ENCODE measurements around the gene EIF2S1. TPM values are rescaled to one million over a fixed set of nuclear protein-coding genes. Genes with fewer than 3 reads are reported as not detected.

The EIF2S1 gene
- total RNA-seq, 1 experiment from 2014 or later, result 192 TPM

- H3K79me2 ChIP-seq (ENCODE audit: insufficient read depth, low read length), result peaks cover 4% of the 10 kb centered on the region; the same call in 1 of the 2 replicates
- no peak overlapping the region for H2AFZ ChIP-seq (ENCODE audit: low read depth, low read length, poor library complexity, severe bottlenecking)
- H3K9ac ChIP-seq (ENCODE audit: low read length), result no peak overlapping the region
- no peak overlapping the region for H3K4me3 ChIP-seq (replicated peaks in 1 of 2; ENCODE audit: low read depth in 1 of 2, low read length in 2 of 2)
- ATAC-seq, result no peak
- no peak overlapping the region for H3K27ac ChIP-seq (ENCODE audit: low read depth, low read length)
- no peaks in the 10 kb centered on the region for H3K9me3 ChIP-seq (ENCODE audit: control insufficient read depth in 1 of 2, insufficient read depth in 1 of 2, low read depth in 1 of 2, low read length in 2 of 2)
- H3K36me3 ChIP-seq (ENCODE audit: control insufficient read depth in 1 of 2, insufficient read depth in 2 of 2, low read length in 2 of 2), result no peaks in the 10 kb centered on the region
- no peak for DNase-seq (ENCODE audit: low read depth, low spot score)
- intact Hi-C loops (cut with micrococcal nuclease), result no loop called here
- H3K27me3 ChIP-seq (ENCODE audit: insufficient read depth, low read length), result no peaks in the 10 kb centered on the region
- H3K4me1 ChIP-seq (ENCODE audit: control insufficient read depth in 1 of 2, insufficient read depth in 2 of 2, low read length in 2 of 2), result peaks cover 38 to 58% of the 10 kb centered on the region in 2 experiments
- no TSS peak for BruUV-seq (replicated peaks)
- TF ChIP-seq POLR2A (IDR thresholded peaks at IDR 0.05; ENCODE audit: borderline replicate concordance, extremely low read depth, insufficient read depth, insufficient read length) (no peak), EZH2phosphoT487 (IDR thresholded peaks at IDR 0.05; ENCODE audit: borderline replicate concordance) (no peak), SIN3A (IDR thresholded peaks at IDR 0.05; ENCODE audit: low read depth) (no peak), FOSL1 (IDR thresholded peaks at IDR 0.05; ENCODE audit: low read depth) (no peak), JUND (IDR thresholded peaks at IDR 0.05) (no peak), RAD21 (IDR thresholded peaks at IDR 0.05; ENCODE audit: low read depth) (no peak)
- H4K20me1 ChIP-seq (ENCODE audit: insufficient read depth), result no peaks in the 10 kb centered on the region
- no peak overlapping the region for H3K4me2 ChIP-seq (ENCODE audit: low read length)
- H3K9me2 ChIP-seq (ENCODE audit: insufficient read depth), result no peaks in the 10 kb centered on the region
- ChIA-PET RAD21 (ENCODE audit: low non-redundant PET in 1 of 2, low total read pairs in 2 of 2, uncharacterized antibody in 2 of 2, unreplicated experiment in 2 of 2) (no interaction called here), POLR2A (no interaction called here), CTCF (interaction anchor here (1.2 to 3.8 kb wide), 2 partner anchors 11 to 251 kb away, joined by 3 to 19 read pairs; no protein-coding TSS in a partner anchor)
These were observed 56.0 kb downstream of the EIF2S1 start for GRCh38 chr14:67416085-67416484.

- Histone ChIP-seq H3K4me3 (replicated peaks in 1 of 2; ENCODE audit: low read depth in 1 of 2, low read length in 2 of 2) (no peak overlapping the region), H3K36me3 (ENCODE audit: control insufficient read depth in 1 of 2, insufficient read depth in 2 of 2, low read length in 2 of 2) (no peaks in the 10 kb centered on the region), H4K20me1 (ENCODE audit: insufficient read depth) (no peaks in the 10 kb centered on the region), H3K9ac (ENCODE audit: low read length) (no peak overlapping the region), H3K27ac (ENCODE audit: low read depth, low read length) (no peak overlapping the region), H3K79me2 (ENCODE audit: insufficient read depth, low read length) (no peaks in the 10 kb centered on the region; the same call in 1 of the 2 replicates), H3K9me3 (ENCODE audit: control insufficient read depth in 1 of 2, insufficient read depth in 1 of 2, low read depth in 1 of 2, low read length in 2 of 2) (no peaks in the 10 kb centered on the region), H3K27me3 (ENCODE audit: insufficient read depth, low read length) (no peaks in the 10 kb centered on the region), H2AFZ (ENCODE audit: low read depth, low read length, poor library complexity, severe bottlenecking) (no peak overlapping the region), H3K4me2 (ENCODE audit: low read length) (no peak overlapping the region), H3K4me1 (ENCODE audit: control insufficient read depth in 1 of 2, insufficient read depth in 2 of 2, low read length in 2 of 2) (peaks cover 36 to 55% of the 10 kb centered on the region in 2 experiments), H3K9me2 (ENCODE audit: insufficient read depth) (no peaks in the 10 kb centered on the region)
- no peak for DNase-seq (ENCODE audit: low read depth, low spot score)
- RAD21 ChIA-PET (ENCODE audit: low non-redundant PET in 1 of 2, low total read pairs in 2 of 2, uncharacterized antibody in 2 of 2, unreplicated experiment in 2 of 2), result no interaction called here
- intact Hi-C loops (cut with micrococcal nuclease), result no loop called here
- POLR2A ChIA-PET, result no interaction called here
- CTCF ChIA-PET, result interaction anchor here (1.2 to 3.8 kb wide), 2 partner anchors 11 to 250 kb away, joined by 3 to 19 read pairs; no protein-coding TSS in a partner anchor
- no TSS peak for BruUV-seq (replicated peaks)
- no peak for ATAC-seq
- TF ChIP-seq SRF (IDR thresholded peaks at IDR 0.05; ENCODE audit: low read depth) (no peak), ZNF274 (IDR thresholded peaks at IDR 0.05; ENCODE audit: low read depth, low read length) (no peak), POLR2AphosphoS5 (IDR thresholded peaks at IDR 0.05; ENCODE audit: low read depth, low read length) (no peak), EZH2 (IDR thresholded peaks at IDR 0.05) (no peak), TCF7L2 (IDR thresholded peaks at IDR 0.05; ENCODE audit: borderline replicate concordance, extremely low read depth, insufficient read depth, insufficient read length) (no peak), CEBPB (IDR thresholded peaks at IDR 0.05; ENCODE audit: low read depth) (no peak), JUND (IDR thresholded peaks at IDR 0.05) (no peak), REST (IDR thresholded peaks at IDR 0.05; ENCODE audit: low read depth) (no peak), ZBTB33 (IDR thresholded peaks at IDR 0.05; ENCODE audit: extremely low read depth, insufficient replicate concordance, low read length) (no peak), FOSL1 (IDR thresholded peaks at IDR 0.05; ENCODE audit: low read depth) (no peak), MAX (IDR thresholded peaks at IDR 0.05) (no peak)
These were observed 56.7 kb downstream of the EIF2S1 start for GRCh38 chr14:67416810-67417209.

Data from HCT116 (cell line).